ENCODE data around the gene STX10.
A peak's percentile ranks its signal among the peaks of the same experiment; 100 is the strongest.

STX10 gene

GRCh38 chr19:13138916-13139198 lies 11.3 kb downstream of the STX10 start:
- no peak for DNase-seq

- no peak for DNase-seq
Observed at GRCh38 chr19:13138171-13138915, 11.8 kb downstream of the STX10 start.

GRCh38 chr19:13137290-13137794 lies 12.8 kb downstream of the STX10 start:
- DNase-seq = no peak

- DNase-seq = no peak
Observed at GRCh38 chr19:13135068-13136062, 14.8 kb downstream of the STX10 start.

GRCh38 chr19:13134626-13135025 lies 15.5 kb downstream of the STX10 start:
- DNase-seq = no peak

GRCh38 chr19:13133241-13133870 lies 16.8 kb downstream of the STX10 start:
- no peak for DNase-seq

- DNase-seq = peak; percentile 47
Observed at GRCh38 chr19:13132471-13133180, 17.5 kb downstream of the STX10 start.

- no peak for DNase-seq
Observed at GRCh38 chr19:13130886-13131490, 19.2 kb downstream of the STX10 start.

GRCh38 chr19:13129384-13129783 lies 20.8 kb downstream of the STX10 start:
- DNase-seq = no peak

GRCh38 chr19:13128583-13128982 lies 21.6 kb downstream of the STX10 start:
- DNase-seq = no peak

GRCh38 chr19:13127811-13128575 lies 22.2 kb downstream of the STX10 start:
- no peak for DNase-seq

- no peak for DNase-seq
Observed at GRCh38 chr19:13127051-13127450, 23.1 kb downstream of the STX10 start.

GRCh38 chr19:13122980-13123957 lies 26.9 kb downstream of the STX10 start:
- DNase-seq = no peak

- DNase-seq = no peak
Observed at GRCh38 chr19:13122275-13122878, 27.8 kb downstream of the STX10 start.

- DNase-seq = no peak
Observed at GRCh38 chr19:13121551-13122274, 28.5 kb downstream of the STX10 start.

GRCh38 chr19:13120817-13121216 lies 29.4 kb downstream of the STX10 start:
- DNase-seq = no peak

- DNase-seq = no peak
Observed at GRCh38 chr19:13120031-13120430, 30.1 kb downstream of the STX10 start.

- no peak for DNase-seq
Observed at GRCh38 chr19:13119627-13120026, 30.5 kb downstream of the STX10 start.
